OCI-LY7 (cell line): Measurements from ENCODE around the gene ELL.

ENCODE experiments used
- CTCF ChIP-seq: fragments of 200-600 bp; sonication (generic); conservative IDR thresholded peaks from 2 replicates; pipeline ENCODE4 v1.5.1; 2014; ENCODE audit warnings: mild to moderate bottlenecking, antibody characterized with exemption, low read length, moderate library complexity, mixed read lengths
- EZH2phosphoT487 ChIP-seq: fragments of 200-600 bp; sonication (generic); IDR thresholded peaks from 2 replicates; pipeline ENCODE4 v1.6.1; 2018; ENCODE audit warnings: low read depth, borderline replicate concordance, mild to moderate bottlenecking, mixed run types, antibody characterized with exemption, low read length, moderate library complexity, mixed read lengths

GRCh38 chr19:18531485-18531884, 9.6 kb upstream of the ELL start:
- TF ChIP-seq CTCF (no peak), EZH2phosphoT487 (no peak)
